Measurements from ENCODE around the gene METTL16. TPM values are rescaled to one million over a fixed set of nuclear protein-coding genes. Genes with fewer than 3 reads are reported as not detected.
"Not testable (repeated sequence)": the region's sequence is repeated elsewhere in the genome, so short reads cannot be mapped to it uniquely, and the experiment has no call there.

METTL16 gene
- polyA plus RNA-seq, 1 donor, result 23.9 TPM

GRCh38 chr17:2502871-2503580 lies 8.7 kb downstream of the METTL16 start:
- DNase-seq, result no peak

DNA sequence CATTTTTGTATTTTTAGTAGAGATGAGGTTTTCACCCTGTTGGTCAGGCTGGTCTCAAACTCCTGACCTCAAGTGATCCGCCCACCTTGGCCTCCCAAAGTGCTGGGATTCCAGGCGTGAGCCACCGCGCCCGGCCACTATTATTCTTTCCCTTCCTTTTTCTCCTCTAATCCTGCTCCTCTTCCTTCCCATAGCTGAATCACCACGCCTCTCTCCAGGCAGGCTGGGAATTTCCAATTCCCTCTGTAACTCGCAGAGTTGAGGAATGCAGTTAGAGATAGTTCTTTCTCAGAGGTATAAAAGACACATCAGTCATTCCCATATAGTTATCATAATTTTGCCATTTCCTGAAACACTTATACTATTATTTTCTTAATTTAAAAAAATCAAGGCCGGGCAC lies 11.2 kb downstream of the METTL16 start:
- DNase-seq, result no peak

DNA sequence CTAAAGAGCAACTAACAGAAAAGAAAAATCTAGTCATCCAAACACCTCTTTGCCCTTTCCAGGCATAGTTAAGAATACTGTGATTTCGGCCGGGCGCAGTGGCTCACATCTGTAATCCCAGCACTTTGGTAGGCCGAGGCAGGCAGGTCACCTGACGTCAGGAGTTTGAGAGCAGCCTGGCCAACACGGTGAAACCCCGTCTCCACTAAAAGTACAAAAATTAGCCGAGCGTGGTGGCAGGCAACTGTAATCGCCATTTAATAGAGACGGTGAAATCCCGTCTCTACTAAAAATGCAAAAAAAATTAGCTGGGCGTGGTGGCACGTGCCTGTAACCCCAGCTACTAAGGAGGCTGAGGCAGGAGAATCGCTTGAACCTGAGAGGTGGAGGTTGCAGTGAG lies 22.4 kb downstream of the METTL16 start:
- not testable (repeated sequence) for DNase-seq

DNA sequence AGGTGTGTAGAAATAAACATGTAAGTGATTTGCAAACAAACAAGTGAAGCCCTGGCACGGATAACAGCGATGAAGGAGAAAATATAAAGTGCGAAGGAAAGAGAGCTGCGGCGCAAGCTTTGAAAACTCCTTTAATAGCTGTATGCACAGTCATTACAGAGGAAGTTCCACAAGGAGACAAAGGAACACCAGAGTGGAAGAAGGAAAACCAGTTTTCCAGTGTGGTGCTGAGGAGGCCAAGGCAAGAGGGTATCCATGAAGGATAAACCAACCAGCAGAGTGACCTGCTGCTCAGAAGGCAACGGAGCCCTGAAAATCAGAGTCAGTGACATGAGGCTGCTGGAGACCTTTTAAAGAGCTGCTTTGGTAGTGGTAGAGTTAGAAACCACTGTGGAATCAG lies 24.4 kb downstream of the METTL16 start:
- no peak for DNase-seq

DNA sequence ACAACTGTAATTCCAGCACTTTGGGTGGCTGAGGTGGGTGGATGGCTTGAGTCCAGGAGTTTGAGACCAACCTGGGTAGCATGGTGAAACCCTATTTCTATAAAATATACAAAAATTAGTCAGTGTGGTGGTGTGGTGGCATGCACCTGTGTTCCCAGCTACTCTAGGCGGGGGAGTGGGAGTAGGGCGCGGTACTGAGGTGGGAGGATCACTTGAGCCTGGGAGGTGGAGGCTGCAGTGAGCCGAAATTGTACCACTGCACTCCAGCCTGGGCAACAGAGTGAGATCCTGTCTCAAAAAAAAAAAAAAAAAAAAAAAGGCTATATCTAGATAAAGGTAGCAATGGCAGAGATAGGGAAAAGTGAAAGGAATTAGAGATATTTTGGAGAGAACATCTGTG lies 25.0 kb downstream of the METTL16 start:
- not testable (repeated sequence) for DNase-seq

DNA sequence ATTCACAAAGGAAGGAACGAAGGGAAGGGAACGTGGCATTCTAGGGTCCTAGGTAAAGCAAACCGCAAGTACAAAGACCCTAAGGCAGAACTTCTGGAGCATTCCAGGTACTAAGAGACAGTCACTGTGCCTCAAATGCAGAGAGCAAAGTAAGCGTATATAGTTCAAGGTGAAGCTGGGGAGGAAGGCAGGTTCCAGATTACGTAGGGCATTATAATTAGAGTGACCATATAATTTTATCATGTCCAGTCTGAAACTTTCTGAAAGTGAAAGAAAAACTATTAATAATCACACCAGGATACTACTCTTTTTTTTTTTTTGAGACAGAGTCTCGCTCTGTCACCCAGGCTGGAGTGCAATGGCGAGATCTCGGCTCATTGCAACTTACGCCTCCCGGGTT lies 25.7 kb downstream of the METTL16 start:
- DNase-seq, result no peak

GRCh38 chr17:2485543-2485942 lies 26.1 kb downstream of the METTL16 start:
- no peak for DNase-seq

GRCh38 chr17:2484876-2485275 lies 26.8 kb downstream of the METTL16 start:
- DNase-seq, result no peak

- no peak for DNase-seq
These were observed 28.6 kb downstream of the METTL16 start for GRCh38 chr17:2483084-2483483.

GRCh38 chr17:2482218-2482617 lies 29.5 kb downstream of the METTL16 start:
- DNase-seq, result no peak

GRCh38 chr17:2481760-2482159 lies 29.9 kb downstream of the METTL16 start:
- no peak for DNase-seq

DNA sequence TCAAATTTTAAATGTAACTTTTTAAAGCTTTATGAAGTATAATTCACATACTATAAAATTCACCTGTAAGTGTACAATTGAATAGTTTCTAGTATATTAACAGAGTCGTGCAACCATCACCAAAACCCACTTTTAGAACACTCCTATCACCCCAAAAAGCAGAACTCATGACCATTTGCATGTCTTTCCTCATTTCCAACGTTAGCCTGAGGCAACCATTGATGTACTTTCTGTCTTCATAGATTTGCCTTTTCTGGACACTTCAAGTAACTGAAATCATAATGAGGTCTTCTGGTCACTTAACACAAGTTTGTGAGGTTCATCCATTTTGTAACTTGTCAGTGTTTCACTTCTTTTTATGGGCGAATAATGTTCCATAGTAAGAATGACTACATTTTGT lies 33.2 kb downstream of the METTL16 start:
- no peak for DNase-seq

GRCh38 chr17:2475056-2475455 lies 36.6 kb downstream of the METTL16 start:
- DNase-seq, result no peak

DNA sequence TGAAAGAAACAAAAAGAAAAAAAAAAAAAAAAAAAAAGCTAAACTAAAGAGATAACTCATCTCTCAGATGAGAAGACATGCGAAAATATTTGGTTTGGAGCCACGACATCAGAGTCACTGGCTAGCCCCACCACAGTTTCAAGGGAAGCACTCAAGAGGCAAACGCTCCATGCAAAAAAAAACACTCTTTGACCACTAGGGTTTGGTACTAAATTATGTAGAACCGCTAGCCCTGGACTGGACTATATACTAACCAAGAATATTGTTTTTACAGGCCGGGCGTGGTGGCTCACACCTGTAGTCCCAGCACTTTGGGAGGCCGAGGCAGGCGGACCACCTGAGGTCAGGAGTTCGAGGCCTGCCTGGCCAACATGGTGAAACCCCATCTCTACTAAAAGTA lies 37.3 kb downstream of the METTL16 start:
- DNase-seq, result no peak

- no peak for DNase-seq
These were observed 43.4 kb downstream of the METTL16 start for GRCh38 chr17:2468270-2468669.

DNA sequence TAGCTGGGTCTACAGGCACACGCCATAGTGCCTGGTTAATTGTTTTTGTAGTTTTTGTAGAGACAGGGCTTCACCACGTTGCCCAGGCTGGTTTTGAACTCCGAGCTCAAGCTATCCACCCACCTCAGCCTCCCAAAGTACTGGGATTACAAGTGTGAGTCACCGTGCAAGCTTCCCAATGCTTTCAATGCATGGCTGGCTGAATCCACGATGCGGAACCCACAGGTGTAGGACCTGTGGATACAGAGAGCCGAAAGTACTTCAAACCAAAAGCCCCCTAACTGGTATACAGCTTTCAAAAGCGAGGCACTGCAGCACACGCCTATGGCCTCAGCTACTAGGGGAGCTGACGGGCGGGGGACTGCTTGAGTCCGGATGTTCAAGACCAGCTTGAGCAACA lies 44.8 kb downstream of the METTL16 start:
- no peak for DNase-seq

DNA sequence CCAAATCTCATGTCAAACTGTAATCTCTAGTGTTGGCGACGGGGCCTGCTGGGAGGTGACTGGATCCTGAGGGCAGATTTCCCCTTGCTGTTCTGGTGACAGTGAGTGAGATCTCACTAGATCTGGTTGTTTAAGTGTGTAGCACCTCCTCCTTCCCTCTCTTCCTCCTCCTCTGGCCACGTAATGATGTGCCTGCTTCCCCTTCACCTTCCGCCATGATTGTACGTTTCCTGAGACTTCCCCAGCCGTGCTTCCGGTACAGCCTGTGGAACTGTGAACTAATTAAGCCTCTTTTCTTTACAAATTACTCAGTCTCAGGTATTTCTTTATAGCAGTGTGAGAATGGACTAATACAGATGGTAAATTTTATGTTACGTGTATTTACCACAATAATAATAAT lies 49.2 kb downstream of the METTL16 start:
- DNase-seq, result no peak

DNA sequence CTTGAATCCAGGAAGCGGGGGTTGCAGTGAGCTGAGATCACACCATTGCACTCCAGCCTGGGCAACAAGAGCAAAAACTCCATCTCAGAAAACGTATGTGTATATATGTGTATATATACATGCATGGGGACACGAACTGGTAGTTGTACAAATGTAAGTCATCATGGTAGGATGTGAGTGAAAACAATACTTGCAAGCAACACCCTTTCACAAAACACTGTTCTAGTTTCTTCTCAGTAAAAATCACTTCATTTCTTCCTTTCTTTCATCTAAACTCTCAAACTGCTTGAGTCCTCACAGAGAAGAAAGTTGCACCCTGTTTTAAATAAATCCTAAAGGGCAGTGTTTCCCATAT lies 51.8 kb downstream of the METTL16 start:
- no peak for DNase-seq

- DNase-seq, result no peak
These were observed 53.8 kb downstream of the METTL16 start for GRCh38 chr17:2457913-2458312.

DNA sequence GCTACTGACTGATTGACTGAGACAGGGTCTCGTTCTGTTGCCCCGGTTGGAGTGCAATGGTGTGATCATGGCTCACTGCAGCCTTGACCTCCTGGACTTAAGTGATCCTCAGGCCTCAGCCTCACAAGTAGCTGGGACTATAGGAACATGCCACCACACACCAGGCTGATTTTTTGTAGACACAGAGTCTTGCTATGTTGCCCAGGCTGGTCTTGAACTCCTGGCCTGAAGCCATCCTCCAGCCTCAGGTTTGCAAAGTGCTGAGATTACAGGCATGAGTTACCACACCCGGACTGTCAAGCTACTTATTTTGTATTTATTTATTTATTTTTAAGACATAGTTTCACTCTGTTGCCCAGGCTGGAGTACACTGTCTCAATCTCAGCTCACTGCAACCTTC lies 55.2 kb downstream of the METTL16 start:
- no peak for DNase-seq

DNA sequence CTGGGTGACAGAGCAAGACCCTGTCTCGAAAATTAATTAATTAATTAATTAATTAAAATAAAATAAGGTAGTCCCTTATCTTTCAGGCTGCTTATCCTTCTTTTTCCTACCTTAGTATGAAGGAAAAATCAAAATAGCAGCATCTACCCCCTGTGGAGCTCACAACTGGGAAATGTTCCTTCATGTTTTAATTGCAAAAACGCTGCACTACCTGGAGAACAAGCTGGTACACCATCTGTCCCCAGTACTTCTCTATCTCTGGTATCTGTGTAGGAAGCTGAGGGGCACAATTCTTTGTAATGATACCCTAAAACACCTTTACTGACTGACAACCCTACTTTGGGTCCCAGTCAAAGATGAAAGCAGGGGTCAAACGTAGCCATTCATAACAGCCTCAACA lies 55.7 kb downstream of the METTL16 start:
- no peak for DNase-seq

DNA sequence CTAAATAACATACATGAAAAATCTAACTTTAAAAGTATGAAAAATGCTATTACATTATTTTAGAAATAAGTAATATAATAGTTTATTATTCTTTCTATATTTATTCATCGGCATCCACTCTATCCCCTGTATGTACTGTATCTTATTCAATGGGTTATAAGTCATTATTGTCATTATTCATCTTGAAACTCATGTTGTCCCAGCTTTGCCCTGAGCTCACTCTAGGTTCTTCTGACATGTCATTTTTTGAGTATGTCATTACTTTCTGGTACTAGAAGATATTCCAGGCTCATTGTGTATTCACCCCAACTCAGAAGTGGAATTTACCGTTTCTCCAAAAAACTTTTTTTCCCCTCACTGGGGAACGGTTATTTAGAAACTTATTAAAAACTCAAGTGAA lies 57.8 kb downstream of the METTL16 start:
- no peak for DNase-seq

DNA sequence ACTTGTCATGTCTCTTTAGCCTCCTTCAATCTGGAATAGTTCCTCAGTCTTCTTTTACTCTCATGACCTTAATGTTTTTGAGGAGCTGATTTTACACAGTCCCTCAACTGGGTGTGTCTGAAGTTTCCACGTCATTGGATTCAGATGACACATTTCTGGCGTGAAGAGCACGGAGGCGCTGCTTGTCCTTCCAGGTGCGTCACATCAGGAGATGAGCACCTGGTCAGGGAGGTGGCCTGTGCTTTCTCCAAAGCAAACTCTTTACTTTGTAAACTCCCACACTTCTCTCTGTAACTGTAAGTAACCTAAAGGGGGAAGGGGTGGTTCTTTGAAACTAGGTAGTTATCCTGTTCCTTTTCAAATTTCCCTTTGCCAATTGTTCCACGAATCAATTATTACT lies 58.4 kb downstream of the METTL16 start:
- DNase-seq, result no peak

DNA sequence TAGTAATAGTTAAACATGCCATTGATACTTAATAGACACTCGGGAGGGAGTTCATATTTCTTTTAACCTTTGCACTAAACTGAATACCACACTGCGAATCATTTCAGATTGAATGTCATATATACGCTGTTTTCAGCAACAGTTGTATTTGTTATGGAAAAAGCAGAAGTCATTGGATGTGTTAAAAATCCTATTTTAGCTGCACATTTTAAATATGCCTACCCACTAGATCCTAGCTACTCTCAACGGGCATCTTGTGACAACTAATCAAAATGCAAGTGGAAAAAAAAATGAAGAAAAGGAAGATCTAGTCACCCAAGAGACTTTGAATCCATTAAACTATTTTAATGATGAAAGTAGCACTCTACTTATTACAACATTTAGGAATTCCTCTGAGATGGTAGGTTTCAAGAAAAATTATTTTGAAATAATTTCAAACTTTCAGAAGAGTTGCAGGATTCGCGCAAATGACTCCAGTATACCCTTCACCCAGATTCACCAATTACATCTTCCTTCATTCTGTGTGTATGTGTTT lies 59.4 kb downstream of the METTL16 start:
- no peak for DNase-seq

Data from hindlimb muscle (tissue), 1 donor.